GM19351 (cell line): ENCODE measurements around the gene TRHDE.

Experiments used
- ATAC-seq: cut with Tn5 transposase; IDR thresholded peaks from one replicate; pipeline ENCODE4 v1.9.1; 2021; ENCODE audit warnings: mild to moderate bottlenecking, moderate library complexity; ENCODE audit not compliant: unreplicated experiment

Gene TRHDE

GRCh38 chr12:72273851-72274351 lies 1.7 kb downstream of the TRHDE start:
- ATAC-seq: no peak

DNA sequence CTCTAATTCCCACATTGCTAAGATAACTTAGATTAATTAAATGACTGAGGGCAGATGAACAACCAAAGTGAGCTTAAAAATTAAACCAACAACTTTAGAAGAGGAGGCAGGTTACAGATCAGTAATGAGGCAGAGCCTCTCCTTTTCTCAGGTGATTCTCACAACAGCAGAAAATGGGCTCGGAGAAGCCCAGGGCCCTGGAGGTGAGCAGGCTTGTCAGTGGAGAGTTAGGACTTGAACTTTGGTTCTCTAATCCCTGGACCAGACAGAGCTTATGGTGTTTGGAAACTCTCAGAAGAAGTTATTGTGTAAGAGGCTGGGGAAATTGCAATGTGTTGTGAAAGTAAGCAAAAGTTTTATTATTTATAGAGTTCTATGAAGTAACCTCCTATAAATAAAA lies 2.8 kb downstream of the TRHDE start:
- no peak for ATAC-seq

- ATAC-seq: no peak
Observed at GRCh38 chr12:72275526-72275925, 3.4 kb downstream of the TRHDE start.

- no peak for ATAC-seq
Observed at GRCh38 chr12:72276181-72276805, 4.1 kb downstream of the TRHDE start.

- no peak for ATAC-seq
Observed at GRCh38 chr12:72277415-72277814, 5.2 kb downstream of the TRHDE start.

GRCh38 chr12:72278894-72279293 lies 6.7 kb downstream of the TRHDE start:
- ATAC-seq: no peak

- no peak for ATAC-seq
Observed at GRCh38 chr12:72281126-72281525, 9.0 kb downstream of the TRHDE start.

DNA sequence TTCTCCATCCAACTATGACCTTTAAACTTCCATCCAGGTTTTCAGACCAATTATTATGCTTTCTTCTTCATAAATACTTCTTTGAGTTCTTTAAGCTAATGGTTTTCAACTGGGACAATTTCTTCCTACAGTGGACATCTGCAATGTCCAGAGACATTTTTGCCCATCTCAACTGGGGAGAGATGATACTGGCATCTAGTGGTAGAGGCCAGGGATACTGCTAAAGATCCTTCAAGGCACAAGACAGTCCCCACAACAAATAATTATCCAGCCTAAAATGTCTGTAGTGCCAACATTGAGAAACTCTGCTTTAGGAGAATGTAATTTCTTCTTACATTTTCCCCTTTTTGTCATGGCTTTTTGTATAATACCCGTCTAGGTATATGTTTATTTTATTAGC lies 10.6 kb downstream of the TRHDE start:
- no peak for ATAC-seq

- ATAC-seq: no peak
Observed at GRCh38 chr12:72285861-72286260, 13.7 kb downstream of the TRHDE start.

GRCh38 chr12:72286526-72286925 lies 14.4 kb downstream of the TRHDE start:
- ATAC-seq: no peak

DNA sequence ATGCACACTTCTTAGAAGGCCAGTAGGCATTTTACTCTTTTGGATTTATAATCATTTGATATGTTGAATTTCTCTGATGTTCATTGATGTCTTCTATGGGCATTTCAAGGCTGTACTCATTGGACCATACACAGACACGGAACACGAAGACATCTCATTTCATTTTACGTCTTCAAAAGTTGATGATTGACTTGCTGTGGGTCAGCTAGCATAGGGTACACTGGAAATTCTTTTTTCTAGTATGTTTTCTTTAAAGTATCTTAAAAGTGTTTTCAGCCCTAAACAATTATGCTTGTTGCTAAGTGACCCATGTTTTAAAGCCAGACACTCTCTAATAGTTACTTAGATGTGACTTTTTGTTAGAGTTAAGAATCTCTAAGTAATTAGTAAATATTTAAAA lies 16.3 kb downstream of the TRHDE start:
- ATAC-seq: no peak

- ATAC-seq: no peak
Observed at GRCh38 chr12:72288911-72289310, 16.7 kb downstream of the TRHDE start.

- ATAC-seq: no peak
Observed at GRCh38 chr12:72289633-72290032, 17.5 kb downstream of the TRHDE start.

GRCh38 chr12:72291175-72291574 lies 19.0 kb downstream of the TRHDE start:
- ATAC-seq: no peak

DNA sequence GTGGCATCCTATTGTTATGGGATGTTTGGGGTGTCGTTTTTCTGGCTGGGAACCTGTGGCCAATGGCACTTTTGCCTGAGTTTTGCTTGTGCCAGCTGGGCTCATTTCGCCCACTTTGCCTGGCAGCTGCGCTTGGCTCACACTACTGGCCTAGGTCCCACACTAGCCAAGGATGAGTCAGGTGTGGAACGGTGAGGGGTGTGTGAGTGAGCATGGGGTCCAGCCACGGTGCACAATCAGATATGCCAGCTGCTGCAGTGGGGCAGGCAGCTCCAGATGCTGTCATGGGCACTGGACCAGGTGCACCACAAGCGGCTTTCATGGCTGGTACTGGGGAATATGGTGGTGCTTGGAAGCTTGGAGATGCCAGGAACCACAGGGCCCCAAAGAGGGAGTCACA lies 21.5 kb downstream of the TRHDE start:
- ATAC-seq: no peak

GRCh38 chr12:72295101-72295500 lies 22.9 kb downstream of the TRHDE start:
- no peak for ATAC-seq

DNA sequence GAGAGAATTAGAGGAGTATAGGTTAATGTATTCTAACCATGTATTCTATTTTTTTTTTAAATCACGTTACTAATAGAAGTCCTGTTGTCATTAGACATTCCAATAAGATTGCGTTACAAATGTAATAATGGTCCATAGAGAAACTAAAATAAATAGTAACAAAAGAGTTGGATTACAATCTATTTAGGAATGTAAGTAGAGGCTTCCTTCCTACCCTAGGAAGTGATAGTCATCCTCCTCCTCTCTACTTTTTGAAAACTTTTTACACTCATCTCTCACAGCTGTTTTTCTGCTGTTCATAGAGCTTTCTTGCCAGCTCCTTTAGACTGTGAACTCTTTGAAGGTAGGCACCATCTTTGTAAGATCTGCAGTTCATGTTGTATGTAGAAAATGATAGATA lies 23.6 kb downstream of the TRHDE start:
- no peak for ATAC-seq

- no peak for ATAC-seq
Observed at GRCh38 chr12:72296389-72296788, 24.2 kb downstream of the TRHDE start.

- no peak for ATAC-seq
Observed at GRCh38 chr12:72297666-72298065, 25.5 kb downstream of the TRHDE start.

- no peak for ATAC-seq
Observed at GRCh38 chr12:72300728-72301127, 28.6 kb downstream of the TRHDE start.

- no peak for ATAC-seq
Observed at GRCh38 chr12:72304751-72305150, 32.6 kb downstream of the TRHDE start.

- no peak for ATAC-seq
Observed at GRCh38 chr12:72307229-72307628, 35.1 kb downstream of the TRHDE start.

GRCh38 chr12:72311946-72312345 lies 39.8 kb downstream of the TRHDE start:
- ATAC-seq: no peak
